Kidney (tissue), 14 donors: ENCODE results near the gene STAT6. TPM values are rescaled to one million over a fixed set of nuclear protein-coding genes. Genes with fewer than 3 reads are reported as not detected.

Source experiments
- DNase-seq, 5 donors: peaks; one replicate each; pipeline ENCODE4 v3.0.0-alpha.2; 2013 to 2020
- FAIRE-seq: peaks from 2 replicates; lab custom pipeline; 2012; peaks lifted over from hg19 to GRCh38; lab: Jason Lieb, UNC
- H3K27ac ChIP-seq, 2 donors: one replicate each; pipeline ENCODE4 v1.7.0; 2013; ENCODE audit warnings: low read depth in 2 of 2, low read length in 2 of 2, inconsistent platforms in 1 of 2
- H3K27me3 ChIP-seq: one replicate; pipeline ENCODE4 v1.7.1; 2013; ENCODE audit warnings: low read length, inconsistent platforms; ENCODE audit not compliant: control insufficient read depth, insufficient read depth
- H3K36me3 ChIP-seq, 3 donors: one replicate each; pipeline versions ENCODE4 v1.7.0 to v1.7.1; 2013; ENCODE audit warnings: low read length in 3 of 3, control low read depth in 1 of 3, inconsistent platforms in 1 of 3; ENCODE audit not compliant: insufficient read depth in 3 of 3, control insufficient read depth in 2 of 3
- H3K4me1 ChIP-seq, 3 donors: one replicate each; pipeline versions ENCODE4 v1.7.0 to v1.7.1; 2013; ENCODE audit warnings: low read length in 3 of 3, inconsistent platforms in 1 of 3, low read depth in 1 of 3; ENCODE audit not compliant: control insufficient read depth in 2 of 3, insufficient read depth in 2 of 3
- H3K4me3 ChIP-seq, 3 donors: one replicate each; pipeline versions ENCODE4 v1.7.0 to v1.8.1; 2013; ENCODE audit warnings: low read length in 3 of 3, control low read depth in 1 of 3, inconsistent platforms in 1 of 3
- H3K9ac ChIP-seq, 3 donors: one replicate each; pipeline versions ENCODE4 v1.7.0 to v1.7.1; 2013; ENCODE audit warnings: low read length in 3 of 3, control low read depth in 1 of 3, inconsistent platforms in 1 of 3
- H3K9me3 ChIP-seq, 3 donors: one replicate each; pipeline versions ENCODE4 v1.7.0 to v1.7.1; 2013; ENCODE audit warnings: low read length in 3 of 3, control low read depth in 1 of 3, inconsistent platforms in 1 of 3; ENCODE audit not compliant: control insufficient read depth in 2 of 3, insufficient read depth in 1 of 3
- CTCF ChIP-seq: IDR thresholded peaks from 3 replicates; pipeline ENCODE4 v1.5.1; 2012; ENCODE audit warnings: mild to moderate bottlenecking, moderate library complexity, borderline replicate concordance; ENCODE audit not compliant: insufficient read depth; ENCODE audit errors: extremely low read depth
- intact Hi-C: fragments of 100-400 bp; cut with DNase I; formaldehyde crosslinking; loops from one replicate; pipeline ENCODE4 v1.11.1; 2022
- polyA plus RNA-seq: library from polyadenylated mRNA; stranded (reverse); fragments of 350-450 nt; fragmentation: Illumina TruSeq; extraction: RNeasy Lipid Tissue Mini Kit (QIAGEN cat#74804); gene quantifications from one replicate; pipeline ENCODE4 v1.2.3, GENCODE V29; 2014; ENCODE audit warnings: low read depth, low replicate concordance; ENCODE audit not compliant: insufficient read depth
- total RNA-seq: library from RNA; stranded (reverse); fragmentation: NEBNext Ultra II Directional; extraction: Animal tissue kit (Norgen Biotek cat#: 25700); gene quantifications from one replicate; pipeline ENCODE4 v1.2.1, GENCODE V29; 2021
- donor health status: control.
- donor health status: control.
- donor health status: control.
- donor health status: control.
- donor health status: control.
- donor health status: DM: yes; HTN: yes; CAD: no.
- donor health status: Normal renal cell carcinoma (clear cell type).

The STAT6 gene
- total and polyA plus RNA-seq, 2 donors from 2014 or later = 74.8 to 232 TPM

GRCh38 chr12:57093415-57094207 is 17.6 kb downstream of the STAT6 start:
- peaks cover 5 to 48% (median 14%) of the 10 kb centered on the region in 3 donors for H3K36me3 ChIP-seq
- intact Hi-C loops = no loop called here
- peak overlapping the region; percentile 63 to 82 for H3K27ac ChIP-seq
- H3K9ac ChIP-seq = no peak overlapping the region
- H3K4me3 ChIP-seq = no peak overlapping the region
- TF ChIP-seq CTCF = peak; percentile 35
- peak; percentile 79 to 95 (median 85) for DNase-seq
- H3K4me1 ChIP-seq = peaks cover 0 to 21% (median 0%) of the 10 kb centered on the region in 3 donors
- no peak for FAIRE-seq
- H3K27me3 ChIP-seq = no peaks in the 10 kb centered on the region
- no peaks in the 10 kb centered on the region for H3K9me3 ChIP-seq

GRCh38 chr12:57092876-57093414 is 18.2 kb downstream of the STAT6 start:
- peak overlapping the region in 1 of 2 donors; percentile 41 for H3K27ac ChIP-seq
- H3K4me3 ChIP-seq = no peak overlapping the region
- no peaks in the 10 kb centered on the region for H3K9me3 ChIP-seq
- no peak for FAIRE-seq
- DNase-seq = peak in 1 of 5 donors; percentile 82
- no peak overlapping the region for H3K9ac ChIP-seq
- peaks cover 5 to 42% (median 11%) of the 10 kb centered on the region in 3 donors for H3K36me3 ChIP-seq
- H3K27me3 ChIP-seq = no peaks in the 10 kb centered on the region
- no peak for TF ChIP-seq CTCF
- H3K4me1 ChIP-seq = peaks cover 0 to 21% (median 4%) of the 10 kb centered on the region in 3 donors
- intact Hi-C loops = no loop called here

GRCh38 chr12:57092529-57092862 is 18.7 kb downstream of the STAT6 start:
- peak in 1 of 5 donors; percentile 31 for DNase-seq
- intact Hi-C loops = no loop called here
- peaks cover 5 to 40% (median 9%) of the 10 kb centered on the region in 3 donors for H3K36me3 ChIP-seq

More at GRCh38 chr12:57092529-57092862, 18.7 kb downstream of the STAT6 start:
- FAIRE-seq = no peak
- Histone ChIP-seq H3K4me1 (peaks cover 0 to 21% (median 4%) of the 10 kb centered on the region in 3 donors), H3K27ac (no peak overlapping the region), H3K4me3 (no peak overlapping the region), H3K27me3 (no peaks in the 10 kb centered on the region), H3K9me3 (no peaks in the 10 kb centered on the region), H3K9ac (no peak overlapping the region)
- TF ChIP-seq CTCF = no peak
